Activated gamma-delta T cell treated with anti-CD3 and anti-CD28 coated beads, Interleukin-2, amount 50 U/mL, for 16 hours (primary cell): ENCODE data around the gene ODAD3.
A peak's percentile ranks its signal among the peaks of the same experiment; 100 is the strongest.

Experiments used
- DNase-seq: peaks from one replicate; pipeline ENCODE4 v3.0.0-alpha.2; 2020; ENCODE audit warnings: low read depth

ODAD3 gene

DNA sequence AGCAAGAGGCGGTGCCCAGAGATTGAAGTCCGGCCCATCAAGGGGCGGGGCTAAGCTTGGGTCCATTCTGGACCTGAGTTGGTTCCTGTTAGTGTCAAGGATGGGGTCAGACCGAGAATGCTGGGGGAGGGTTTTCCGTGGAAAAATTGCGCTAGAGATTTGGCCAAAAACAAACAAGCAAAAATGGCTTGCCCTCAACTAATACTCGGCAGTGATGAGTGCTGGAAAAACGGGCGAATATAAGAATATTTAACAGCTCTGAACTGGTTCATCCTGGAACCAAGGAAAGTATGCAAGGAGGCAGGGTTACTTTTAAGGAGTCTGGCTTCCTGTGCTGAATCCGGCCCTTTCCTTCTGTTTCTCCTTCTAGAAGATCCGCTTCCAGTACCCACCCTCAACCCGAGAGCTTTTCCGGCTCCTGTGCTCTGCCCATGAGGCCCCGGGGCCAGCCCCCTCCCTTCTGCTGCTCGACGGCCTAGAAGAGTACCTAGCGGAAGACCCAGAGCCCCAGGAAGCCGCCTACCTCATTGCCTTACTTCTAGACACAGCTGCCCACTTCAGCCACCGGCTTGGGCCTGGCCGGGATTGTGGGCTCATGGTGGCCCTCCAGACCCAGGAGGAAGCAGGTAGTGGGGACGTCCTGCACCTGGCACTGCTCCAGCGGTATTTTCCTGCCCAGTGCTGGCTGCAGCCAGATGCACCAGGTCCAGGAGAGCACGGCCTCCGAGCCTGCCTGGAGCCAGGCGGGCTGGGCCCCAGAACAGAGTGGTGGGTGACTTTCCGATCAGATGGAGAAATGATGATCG is 59.6 kb downstream of the ODAD3 start:
- DNase-seq = peak; percentile 50

DNA sequence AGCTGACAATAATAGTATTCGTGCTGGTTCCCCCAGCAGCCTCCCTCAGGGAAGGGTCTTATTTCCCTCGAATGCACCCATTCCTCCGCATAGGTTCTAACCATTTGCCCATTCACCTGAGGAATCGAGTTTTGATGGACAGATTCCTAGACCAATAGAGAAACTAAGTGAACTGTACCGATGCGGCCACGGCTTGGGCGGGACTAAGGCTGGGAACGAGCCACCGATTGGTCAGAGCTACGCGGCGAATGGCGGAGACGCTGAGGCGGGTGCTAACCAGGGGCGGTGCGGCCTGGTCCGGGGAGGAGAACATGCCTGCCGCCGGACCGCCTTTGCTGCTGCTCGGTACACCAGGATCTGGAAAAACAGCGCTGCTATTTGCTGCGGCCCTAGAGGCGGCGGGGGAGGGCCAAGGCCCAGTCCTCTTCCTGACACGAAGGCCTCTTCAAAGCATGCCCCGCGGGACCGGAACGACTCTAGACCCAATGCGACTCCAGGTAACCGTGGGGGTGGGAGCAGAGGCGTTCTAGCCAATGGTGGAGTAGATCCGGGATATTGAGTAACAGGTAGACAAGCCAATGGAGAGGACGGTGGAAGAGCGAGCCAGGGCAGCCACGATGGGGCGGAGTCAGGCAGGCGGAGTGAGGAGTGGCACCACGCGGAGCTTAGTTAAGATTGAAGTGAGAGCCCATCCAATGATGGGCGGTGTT is 60.3 kb downstream of the ODAD3 start, which contains the start of gene SWSAP1:
Gene SWSAP1, plus strand, starts transcription at position 234 of the 710 bp plus-strand sequence. Its CDS starts 15 bp downstream, at position 249.
- DNase-seq = peak; percentile 93

DNA sequence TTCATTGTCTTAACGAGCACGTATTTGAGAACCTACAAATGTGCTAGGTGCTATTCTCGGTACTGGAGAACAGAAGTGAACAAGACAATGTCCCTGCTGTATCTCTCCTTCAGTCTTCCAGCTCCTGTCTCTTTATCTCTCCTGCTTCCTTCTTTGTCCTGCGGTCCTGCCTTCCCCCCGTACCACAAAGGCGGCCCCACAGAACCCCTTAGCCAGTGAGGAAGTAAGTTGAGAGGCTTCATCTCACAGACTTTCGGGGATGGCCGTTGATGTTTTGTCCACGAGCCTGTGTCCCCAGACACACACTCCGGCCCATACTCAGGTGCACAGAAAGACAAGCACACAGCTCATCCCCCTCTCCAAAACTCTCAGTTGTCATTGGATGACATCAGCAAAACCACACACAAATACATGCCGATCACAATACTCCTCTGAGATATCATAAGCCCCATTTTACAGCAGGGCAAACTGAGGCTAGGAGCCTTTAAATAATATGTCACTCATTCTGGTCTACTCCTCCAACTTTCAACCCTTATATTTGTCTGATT is 61.0 kb downstream of the ODAD3 start:
- DNase-seq = no peak

GRCh38 chr19:11373166-11373884 is 61.6 kb downstream of the ODAD3 start:
- DNase-seq = no peak

- DNase-seq = no peak
Measured at GRCh38 chr19:11370744-11371143, 64.2 kb downstream of the ODAD3 start.
